Mammary epithelial cell (primary cell): ENCODE measurements around the gene MBP.
"Not testable (repeated sequence)": the region's sequence is repeated elsewhere in the genome, so short reads cannot be mapped to it uniquely, and the experiment has no call there.

Source experiments
- EZH2 ChIP-seq: IDR thresholded peaks from 2 replicates; pipeline ENCODE4 v1.6.1; 2012; ENCODE audit warnings: low read length, inconsistent platforms, borderline replicate concordance
- TF ChIP-seq, protein P1 (sequence below), 2 donors: IDR thresholded peaks in 1 of 2; conservative IDR thresholded peaks in 1 of 2; 2 replicates each; pipeline ENCODE4 v1.5.1; 2011 to 2012; ENCODE audit warnings: inconsistent platforms in 2 of 2, low read length in 2 of 2, mild to moderate bottlenecking in 2 of 2, control low read depth in 1 of 2, low read depth in 1 of 2; ENCODE audit not compliant: insufficient read depth in 1 of 2; ENCODE audit errors: extremely low read depth in 1 of 2

DNA sequence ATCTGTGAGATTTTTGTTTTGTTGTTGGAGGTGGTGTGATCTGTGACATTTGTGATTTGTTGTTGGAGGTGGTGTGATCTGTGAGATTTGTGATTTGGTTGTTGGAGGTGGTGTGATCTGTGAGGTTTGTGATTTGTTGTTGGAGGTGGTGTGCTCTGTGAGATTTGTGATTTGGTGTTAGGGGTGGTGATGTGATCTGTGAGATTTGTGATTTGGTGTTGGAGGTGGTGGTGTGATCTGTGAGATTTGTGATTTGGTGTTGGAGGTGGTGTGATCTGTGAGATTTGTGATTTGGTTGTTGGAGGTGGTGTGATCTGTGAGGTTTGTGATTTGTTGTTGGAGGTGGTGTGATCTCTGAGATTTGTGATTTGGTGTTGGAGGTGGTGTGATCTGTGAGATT lies 165.3 kb downstream of the MBP start:
- TF ChIP-seq EZH2: not testable (repeated sequence)
- TF ChIP-seq, protein P1, sequence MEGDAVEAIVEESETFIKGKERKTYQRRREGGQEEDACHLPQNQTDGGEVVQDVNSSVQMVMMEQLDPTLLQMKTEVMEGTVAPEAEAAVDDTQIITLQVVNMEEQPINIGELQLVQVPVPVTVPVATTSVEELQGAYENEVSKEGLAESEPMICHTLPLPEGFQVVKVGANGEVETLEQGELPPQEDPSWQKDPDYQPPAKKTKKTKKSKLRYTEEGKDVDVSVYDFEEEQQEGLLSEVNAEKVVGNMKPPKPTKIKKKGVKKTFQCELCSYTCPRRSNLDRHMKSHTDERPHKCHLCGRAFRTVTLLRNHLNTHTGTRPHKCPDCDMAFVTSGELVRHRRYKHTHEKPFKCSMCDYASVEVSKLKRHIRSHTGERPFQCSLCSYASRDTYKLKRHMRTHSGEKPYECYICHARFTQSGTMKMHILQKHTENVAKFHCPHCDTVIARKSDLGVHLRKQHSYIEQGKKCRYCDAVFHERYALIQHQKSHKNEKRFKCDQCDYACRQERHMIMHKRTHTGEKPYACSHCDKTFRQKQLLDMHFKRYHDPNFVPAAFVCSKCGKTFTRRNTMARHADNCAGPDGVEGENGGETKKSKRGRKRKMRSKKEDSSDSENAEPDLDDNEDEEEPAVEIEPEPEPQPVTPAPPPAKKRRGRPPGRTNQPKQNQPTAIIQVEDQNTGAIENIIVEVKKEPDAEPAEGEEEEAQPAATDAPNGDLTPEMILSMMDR (conservative IDR thresholded peaks at IDR 0.05 in 1 of 2, IDR thresholded peaks at IDR 0.05 in 1 of 2; ENCODE audit: extremely low read depth in 1 of 2, insufficient read depth in 1 of 2, low read depth in 1 of 2, low read length in 2 of 2): not testable (repeated sequence)
